Measurements from ENCODE around the gene ZNF469.

ZNF469 gene

DNA sequence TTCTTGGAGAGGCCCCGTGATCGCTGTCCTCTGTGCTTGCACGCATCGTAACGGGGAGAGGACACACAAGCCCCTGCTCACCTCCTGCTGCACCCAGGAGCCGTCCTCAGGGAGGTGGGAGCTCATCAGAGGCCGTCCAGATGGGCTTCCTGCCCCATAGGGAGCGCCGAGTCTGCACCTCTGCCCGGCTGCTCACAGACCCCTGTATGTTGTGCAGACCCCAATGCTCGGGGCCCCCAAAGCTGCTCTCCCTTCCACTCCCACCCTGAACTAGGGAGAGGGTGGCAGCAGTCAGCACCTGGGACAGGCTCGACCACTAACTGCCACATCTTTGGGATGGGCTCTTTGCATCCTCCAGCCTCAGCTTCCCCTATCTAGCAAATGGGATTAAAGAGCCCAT, 4.4 kb upstream of the ZNF469 start:
- no peak for DNase-seq

DNA sequence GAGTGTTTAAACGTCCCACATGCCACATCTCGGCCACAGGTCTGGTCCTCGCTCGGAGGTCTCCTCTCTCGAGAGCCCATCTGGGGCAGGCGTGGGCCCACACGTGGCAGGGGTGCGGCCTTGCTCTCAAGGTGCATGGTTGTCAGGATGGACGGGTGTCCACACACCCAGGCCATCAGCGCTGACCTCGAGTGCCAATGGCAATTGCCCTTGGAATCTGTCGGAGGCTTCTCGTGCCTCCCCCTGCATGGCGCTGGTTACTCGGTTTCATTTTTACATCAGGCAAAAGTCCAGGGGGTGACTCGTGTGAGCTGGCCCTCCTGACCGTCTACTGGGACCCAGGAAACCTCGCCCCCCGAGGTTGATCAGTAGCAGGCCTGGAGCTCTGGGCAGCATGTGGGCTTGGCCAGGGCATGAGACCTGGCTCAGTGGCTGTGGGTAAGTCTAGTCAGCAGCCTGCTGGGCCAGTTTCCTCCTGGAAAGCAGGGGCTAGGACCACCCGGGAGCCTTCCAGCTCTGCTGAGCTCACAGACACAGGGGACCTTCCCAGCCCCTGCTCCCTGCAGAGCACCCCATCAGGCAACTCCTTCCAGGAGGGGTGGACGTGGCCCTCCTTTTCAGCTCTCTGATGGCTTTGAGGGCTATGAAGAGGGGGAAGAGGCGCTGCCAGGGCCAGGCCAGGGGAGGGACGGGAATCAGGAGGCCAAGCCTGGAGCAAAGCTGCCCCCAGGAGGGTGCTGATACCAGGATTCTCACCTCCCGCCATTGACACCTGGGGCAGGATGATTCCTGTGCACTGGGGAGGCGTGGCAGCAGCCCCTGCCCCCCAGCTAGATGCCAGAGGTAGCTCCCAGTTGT, 3.7 kb upstream of the ZNF469 start:
- DNase-seq, result no peak

GRCh38 chr16:88379694-88380040, 3.1 kb upstream of the ZNF469 start:
- DNase-seq, result no peak

DNA sequence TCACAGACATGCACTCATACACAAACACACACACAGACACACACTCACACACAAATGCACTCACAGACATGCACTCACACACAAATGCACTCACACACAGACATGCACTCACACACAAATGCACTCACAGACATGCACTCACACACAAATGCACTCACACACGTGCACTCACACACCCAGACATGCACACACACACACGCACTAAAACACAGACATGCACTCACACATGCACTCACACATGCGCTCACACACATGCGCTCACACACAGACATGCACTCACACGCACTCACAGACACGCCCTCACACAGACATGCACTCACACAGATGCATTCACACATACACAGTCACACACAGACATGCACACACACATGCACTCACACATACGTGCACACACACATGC, 2.7 kb upstream of the ZNF469 start:
- no peak for DNase-seq

DNA sequence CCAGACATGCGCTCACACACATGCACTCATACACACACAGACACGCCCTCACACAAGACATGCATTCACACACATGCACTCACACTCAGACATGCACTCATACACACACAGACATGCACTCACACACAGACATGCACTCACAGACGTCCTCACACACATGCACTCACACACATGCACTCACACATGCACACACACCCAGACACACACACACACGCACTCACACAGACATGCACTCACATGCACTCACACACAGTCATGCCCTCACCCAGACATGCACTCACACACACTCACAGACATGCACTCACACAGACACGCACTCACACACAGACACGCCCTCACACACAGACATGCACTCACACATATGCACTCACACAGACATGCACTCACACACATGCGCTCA, 2.1 kb upstream of the ZNF469 start:
- DNase-seq, result no peak

- DNase-seq, result no peak
Observed at GRCh38 chr16:88381820-88382451, 823 bp upstream of the ZNF469 start.

DNA sequence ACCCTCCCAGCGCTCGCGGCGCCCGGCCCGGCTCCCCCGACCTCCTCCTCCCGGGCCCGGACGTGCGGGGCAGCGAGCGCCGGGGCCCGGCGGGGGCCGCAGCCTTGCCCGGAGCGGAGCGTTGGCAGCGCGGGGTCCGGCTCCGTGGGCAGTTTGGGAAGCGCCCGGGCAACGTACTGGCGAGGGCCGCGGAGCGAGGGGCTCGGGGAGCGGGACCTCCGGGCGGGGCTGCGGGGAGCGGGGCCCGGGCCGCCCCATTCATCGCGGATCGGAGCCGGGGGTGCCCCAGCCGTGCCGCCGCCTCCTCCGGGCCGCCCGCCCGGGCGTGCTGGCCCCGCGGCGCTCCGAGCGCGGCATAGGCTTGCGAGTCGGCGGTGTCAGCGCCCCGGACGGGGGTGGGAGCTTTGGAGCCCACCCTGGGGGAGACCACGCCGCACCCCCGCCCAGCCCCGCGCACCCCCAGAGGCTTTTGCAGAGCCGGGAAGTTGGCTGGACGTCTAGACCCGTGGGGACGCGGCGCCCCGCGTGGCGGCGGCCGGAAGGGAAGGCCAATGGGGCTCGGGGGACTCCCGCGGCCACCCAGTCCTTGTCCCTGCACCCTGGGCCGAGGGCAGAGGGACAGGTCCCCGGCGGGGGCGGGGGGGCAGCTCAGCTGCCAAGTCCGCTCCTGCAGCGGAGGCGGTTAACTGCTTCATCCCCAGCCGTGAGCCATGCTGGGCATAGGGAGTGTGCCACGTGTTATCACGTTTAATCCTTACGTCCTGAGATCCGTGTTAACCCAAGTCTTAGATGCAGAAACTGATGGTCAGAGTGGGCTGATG, 852 bp downstream of the ZNF469 start:
- no peak for DNase-seq

DNA sequence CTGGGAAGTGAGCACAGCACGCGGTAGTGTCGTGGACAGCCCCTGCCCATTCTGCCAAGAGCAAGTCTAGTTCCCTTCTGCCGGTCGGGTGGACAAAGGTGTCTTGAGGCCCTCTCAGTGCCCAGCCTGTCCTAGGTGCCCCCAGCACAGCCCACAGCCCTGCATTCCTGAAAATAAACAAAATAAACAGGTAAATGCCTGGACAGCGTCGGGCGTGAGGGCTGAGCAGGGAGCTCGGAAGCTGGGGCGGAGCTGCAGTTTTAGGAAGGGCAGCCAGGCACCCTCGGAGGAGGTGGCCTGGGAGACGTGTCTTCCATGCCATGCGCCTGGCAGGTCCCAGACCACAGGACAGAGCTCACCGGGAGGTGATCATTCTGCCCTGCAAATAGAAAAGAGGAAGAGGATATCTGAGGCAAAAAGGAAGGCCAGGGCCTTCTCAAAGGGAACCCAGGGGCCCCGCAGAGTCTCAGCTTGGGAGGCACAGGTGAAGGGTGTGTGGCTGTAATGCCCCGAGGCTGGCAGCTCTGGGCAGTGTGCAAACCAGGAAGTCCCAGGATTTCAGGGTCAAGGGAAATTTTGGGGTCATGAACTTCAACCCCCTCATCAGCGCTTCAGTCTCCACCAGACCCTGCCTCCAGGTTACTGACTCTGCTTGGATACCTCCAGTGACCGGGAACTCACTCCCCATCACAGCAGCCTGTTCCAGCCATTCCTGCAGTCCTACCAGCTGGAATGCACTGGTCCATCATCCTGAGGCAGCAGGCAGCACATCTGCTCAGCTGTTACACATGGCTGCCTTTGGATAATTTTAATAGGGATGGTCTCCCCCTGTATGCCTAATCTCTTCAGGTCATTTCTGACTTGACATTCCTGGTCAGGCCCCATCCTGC, 1.7 kb downstream of the ZNF469 start:
- DNase-seq, result no peak

- DNase-seq, result no peak
Observed at GRCh38 chr16:88385112-88385594, 2.4 kb downstream of the ZNF469 start.

DNA sequence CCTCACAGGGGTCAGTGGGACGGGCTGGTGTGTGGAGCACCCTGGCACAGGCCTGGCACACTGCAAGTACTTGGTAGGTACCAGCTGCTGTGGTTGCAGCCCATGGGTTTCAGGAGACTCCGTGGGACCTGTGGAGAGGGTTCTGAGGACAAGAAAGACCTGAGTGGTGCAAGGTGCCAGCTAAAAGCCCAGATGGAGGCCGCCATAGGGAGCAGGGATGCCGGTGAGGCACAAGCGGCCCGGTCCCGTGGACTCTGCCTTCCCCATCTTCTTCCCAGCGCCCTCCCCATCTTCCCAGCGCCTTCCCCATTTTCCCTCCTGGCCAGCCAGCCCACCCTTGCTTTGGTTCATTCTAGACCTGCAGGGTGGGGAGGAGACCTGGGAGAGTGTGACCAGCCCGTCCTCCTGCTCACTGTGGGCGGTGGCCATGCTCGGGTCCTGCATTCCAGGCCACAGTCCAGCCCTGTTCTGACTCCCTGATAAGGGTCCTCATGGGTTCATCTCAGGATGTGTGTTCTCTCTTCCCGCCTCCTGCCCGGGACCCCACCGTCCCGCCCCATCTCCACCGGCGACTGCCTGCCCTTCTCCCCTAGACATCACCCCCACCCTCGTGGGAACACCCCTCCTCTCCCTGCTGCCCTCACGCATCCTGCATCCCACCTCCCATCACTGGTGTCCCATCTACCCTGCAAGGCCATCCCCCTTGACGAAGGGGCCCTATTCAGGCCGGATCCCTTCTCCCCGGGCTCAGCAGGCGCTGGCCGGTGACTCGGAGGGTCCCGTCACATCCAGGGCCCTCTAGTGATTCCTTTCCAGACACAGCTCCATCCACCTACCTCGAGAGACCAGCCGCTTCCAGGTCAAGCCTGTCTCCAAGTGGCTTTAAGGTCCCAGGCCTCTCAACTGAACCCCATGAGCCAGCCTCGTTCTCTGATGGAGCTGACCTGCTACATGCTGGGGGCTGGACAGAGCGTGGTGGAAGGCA, 3.4 kb downstream of the ZNF469 start:
- no peak for DNase-seq

- no peak for DNase-seq
Observed at GRCh38 chr16:88387180-88387765, 4.5 kb downstream of the ZNF469 start.

DNA sequence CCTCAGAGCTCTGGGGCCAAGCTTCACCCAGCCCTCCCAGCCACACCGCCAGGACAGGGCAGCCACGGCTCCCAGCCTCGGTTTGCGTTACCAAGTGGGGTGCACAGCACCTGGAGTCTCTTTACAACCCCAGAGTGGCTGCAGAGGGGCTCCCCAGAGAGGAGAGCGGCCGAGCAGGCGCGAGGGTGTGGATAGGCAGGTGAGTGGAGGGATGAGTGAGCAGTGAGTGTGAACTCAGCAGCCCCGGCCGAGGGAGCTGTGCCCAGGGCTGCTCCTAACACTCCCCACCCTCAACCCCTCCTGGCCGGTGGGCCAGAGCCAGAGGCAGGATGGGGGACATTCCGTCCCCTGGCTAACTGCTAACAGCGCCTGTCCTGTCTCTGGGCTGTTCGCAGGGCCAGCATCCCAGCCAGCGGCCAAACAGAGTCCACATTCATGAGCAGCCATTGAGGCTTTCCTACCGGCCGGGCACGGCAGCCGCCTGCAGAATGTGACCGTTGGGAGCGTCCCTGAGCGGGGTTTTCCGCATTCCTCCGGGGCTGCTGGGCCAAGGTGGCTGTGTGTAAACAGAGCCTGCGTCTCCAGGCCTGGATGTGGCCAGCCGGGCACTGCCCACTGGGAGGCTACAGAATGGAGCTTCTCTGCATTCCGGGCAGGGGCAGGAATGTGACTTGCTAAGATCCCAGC, 5.3 kb downstream of the ZNF469 start:
- DNase-seq, result no peak

DNA sequence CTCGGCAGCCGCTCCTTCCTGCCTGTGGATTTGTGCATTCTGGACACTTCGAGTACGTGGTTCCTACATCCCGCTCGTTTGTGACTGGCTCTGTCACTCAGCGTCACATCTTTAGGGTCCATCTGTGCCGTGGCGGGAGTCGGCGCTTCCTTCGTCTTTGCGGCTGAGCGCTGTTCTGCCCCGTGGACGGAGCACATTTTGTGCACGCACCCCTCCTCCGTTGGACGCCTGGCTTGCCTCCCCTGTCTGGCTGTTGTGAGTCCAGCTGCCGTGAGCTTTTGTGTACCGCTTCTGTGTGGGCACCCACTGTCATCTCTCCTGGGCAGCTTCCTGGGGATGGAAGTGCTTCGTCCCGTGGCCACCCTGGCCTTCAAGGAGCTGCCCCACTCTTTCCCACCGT, 6.4 kb downstream of the ZNF469 start:
- no peak for DNase-seq

DNA sequence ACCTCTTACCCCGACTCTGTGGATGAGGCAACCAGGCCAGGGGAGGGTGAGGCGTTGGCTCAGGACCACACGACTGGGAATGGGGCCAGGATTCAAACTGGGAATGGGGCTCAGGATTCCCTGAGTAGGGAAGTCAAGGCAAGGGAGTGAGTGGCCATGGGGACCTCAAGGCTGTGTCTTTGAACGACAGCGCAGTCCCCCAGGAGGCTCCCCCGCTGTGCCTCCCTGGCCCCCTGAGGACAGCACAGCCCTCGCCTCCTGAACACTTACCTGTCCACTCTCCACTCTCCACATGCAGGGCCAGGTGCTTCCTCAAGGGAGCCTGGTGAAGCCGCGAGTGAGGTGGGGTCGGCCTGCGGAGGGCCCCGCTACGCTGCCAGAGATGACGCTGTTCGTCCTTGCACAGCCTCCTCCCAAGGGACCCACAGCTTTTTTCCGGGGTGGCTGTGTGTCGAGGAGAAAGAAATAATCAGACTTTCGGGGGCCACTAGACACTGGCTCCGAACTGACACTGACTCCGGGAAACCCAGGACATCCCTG, 6.9 kb downstream of the ZNF469 start:
- no peak for DNase-seq

GRCh38 chr16:88390265-88390664, 7.5 kb downstream of the ZNF469 start:
- no peak for DNase-seq

- no peak for DNase-seq
Observed at GRCh38 chr16:88390735-88391134, 8.0 kb downstream of the ZNF469 start.

- no peak for DNase-seq
Observed at GRCh38 chr16:88391144-88391850, 8.5 kb downstream of the ZNF469 start.

DNA sequence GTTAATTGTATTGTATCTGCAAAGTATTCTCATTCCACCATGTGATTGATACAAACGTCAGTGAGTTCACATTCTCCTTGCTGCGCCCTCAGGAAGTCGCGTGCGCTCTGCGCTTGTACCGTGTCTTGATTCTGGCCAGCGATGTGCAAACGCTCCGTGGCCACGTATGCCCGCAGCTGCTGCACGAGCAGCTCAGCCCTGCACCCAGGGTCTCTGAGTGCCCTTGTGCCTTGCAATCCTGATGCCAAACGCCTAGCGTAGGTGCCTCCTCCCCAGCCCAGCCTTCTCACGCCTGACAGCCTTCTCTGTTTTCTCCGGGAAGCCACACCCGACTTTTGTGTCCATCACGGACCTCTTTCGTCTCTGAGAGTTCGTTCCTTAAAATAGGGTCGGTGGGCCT, 9.4 kb downstream of the ZNF469 start:
- DNase-seq, result no peak

DNA sequence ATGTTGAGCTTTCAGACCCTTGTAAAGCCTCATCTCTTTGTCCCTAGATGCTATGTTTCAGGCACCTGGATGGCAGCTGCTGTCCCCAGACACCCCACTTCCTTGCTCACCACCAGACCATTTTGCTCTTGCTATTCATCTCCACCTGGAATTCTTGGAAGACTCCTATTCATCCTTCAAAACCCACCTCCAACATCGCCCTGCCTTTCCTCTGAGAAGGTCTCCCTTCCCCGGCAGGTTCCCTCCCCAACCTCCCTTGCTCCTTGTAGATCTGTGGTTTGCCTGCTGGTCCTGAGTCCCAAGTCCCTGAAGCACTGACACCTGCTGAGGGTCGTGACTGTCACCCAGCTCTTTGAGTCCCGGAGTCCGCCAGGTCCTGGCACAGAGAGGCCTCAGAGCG, 9.9 kb downstream of the ZNF469 start:
- no peak for DNase-seq

All from cortex of kidney (tissue), 1 donor.